Nephron progenitor cell (in vitro differentiated cells): Measurements from ENCODE around the gene ANKRD6.
"Not testable (repeated sequence)": the region's sequence is repeated elsewhere in the genome, so short reads cannot be mapped to it uniquely, and the experiment has no call there.

Experiments used
- DNase-seq: peaks from one replicate; pipeline ENCODE4 v3.0.0; 2021
- H3K27ac Mint-ChIP-seq: 2 replicates; pipeline ENCODE4 v1.8.0; 2021; ENCODE audit warnings: mild to moderate bottlenecking, moderate library complexity, mixed read lengths
- H3K27me3 Mint-ChIP-seq: 2 replicates; pipeline ENCODE4 v1.8.0; 2021; ENCODE audit warnings: mild to moderate bottlenecking, low read depth, mixed read lengths; ENCODE audit not compliant: poor library complexity
- H3K36me3 Mint-ChIP-seq: 2 replicates; pipeline ENCODE4 v1.8.0; 2021; ENCODE audit warnings: low read depth, mixed read lengths
- H3K4me1 Mint-ChIP-seq: 2 replicates; pipeline ENCODE4 v1.8.0; 2021; ENCODE audit warnings: mixed read lengths
- H3K4me3 Mint-ChIP-seq: 2 replicates; pipeline ENCODE4 v1.8.0; 2021; ENCODE audit warnings: mild to moderate bottlenecking, moderate library complexity, mixed read lengths
- H3K9me3 Mint-ChIP-seq: 2 replicates; pipeline ENCODE4 v1.8.0; 2021; ENCODE audit warnings: mild to moderate bottlenecking, moderate library complexity, mixed read lengths
- CTCF ChIP-seq: fragments of 200-600 bp; sonication (generic); IDR thresholded peaks from 2 replicates; pipeline ENCODE4 v1.5.0; 2021; ENCODE audit warnings: antibody characterized with exemption

Gene ANKRD6

GRCh38 chr6:89615882-89616281 lies 182.9 kb downstream of the ANKRD6 start:
- Mint-ChIP-seq H3K36me3 (peaks cover 6% of the 10 kb centered on the region), H3K4me1 (peaks cover 20% of the 10 kb centered on the region), H3K27ac (no peak overlapping the region), H3K4me3 (no peak overlapping the region), H3K9me3 (no peaks in the 10 kb centered on the region), H3K27me3 (peaks cover 4% of the 10 kb centered on the region)
- TF ChIP-seq CTCF: no peak
- DNase-seq: no peak

GRCh38 chr6:89616531-89616930 lies 183.6 kb downstream of the ANKRD6 start:
- H3K4me1 Mint-ChIP-seq: peaks cover 20% of the 10 kb centered on the region
- no peak for DNase-seq
- H3K36me3 Mint-ChIP-seq: peaks cover 6% of the 10 kb centered on the region

GRCh38 chr6:89618026-89618425 lies 185.1 kb downstream of the ANKRD6 start:
- Mint-ChIP-seq H3K27ac (no peak overlapping the region), H3K27me3 (peaks cover 2% of the 10 kb centered on the region), H3K4me1 (peaks cover 12% of the 10 kb centered on the region), H3K36me3 (peaks cover 10% of the 10 kb centered on the region), H3K9me3 (no peaks in the 10 kb centered on the region), H3K4me3 (no peak overlapping the region)
- DNase-seq: no peak
- no peak for TF ChIP-seq CTCF

More at GRCh38 chr6:89616531-89616930, 183.6 kb downstream of the ANKRD6 start:
- H3K9me3 Mint-ChIP-seq: no peaks in the 10 kb centered on the region
- H3K27ac Mint-ChIP-seq: no peak overlapping the region
- no peak overlapping the region for H3K4me3 Mint-ChIP-seq
- peaks cover 3% of the 10 kb centered on the region for H3K27me3 Mint-ChIP-seq
- TF ChIP-seq CTCF: no peak

- no peak for DNase-seq
- no peak overlapping the region for H3K27ac Mint-ChIP-seq
- peaks cover 12% of the 10 kb centered on the region for H3K4me1 Mint-ChIP-seq
- no peaks in the 10 kb centered on the region for H3K27me3 Mint-ChIP-seq
- peaks cover 18% of the 10 kb centered on the region for H3K36me3 Mint-ChIP-seq
- no peaks in the 10 kb centered on the region for H3K9me3 Mint-ChIP-seq
- TF ChIP-seq CTCF: no peak
- no peak overlapping the region for H3K4me3 Mint-ChIP-seq
These were observed 186.6 kb downstream of the ANKRD6 start for GRCh38 chr6:89619567-89619966.

GRCh38 chr6:89623749-89624148 lies 190.8 kb downstream of the ANKRD6 start:
- no peak for DNase-seq
- H3K4me1 Mint-ChIP-seq: peaks cover 10% of the 10 kb centered on the region
- no peak overlapping the region for H3K4me3 Mint-ChIP-seq
- no peaks in the 10 kb centered on the region for H3K9me3 Mint-ChIP-seq
- H3K27ac Mint-ChIP-seq: no peak overlapping the region
- no peak for TF ChIP-seq CTCF
- peaks cover 37% of the 10 kb centered on the region for H3K36me3 Mint-ChIP-seq
- H3K27me3 Mint-ChIP-seq: peaks cover 4% of the 10 kb centered on the region

GRCh38 chr6:89630488-89630887 lies 197.5 kb downstream of the ANKRD6 start:
- no peak overlapping the region for H3K4me3 Mint-ChIP-seq
- H3K9me3 Mint-ChIP-seq: no peaks in the 10 kb centered on the region
- H3K36me3 Mint-ChIP-seq: peaks cover 53% of the 10 kb centered on the region
- peaks cover 14% of the 10 kb centered on the region for H3K4me1 Mint-ChIP-seq
- DNase-seq: no peak
- peaks cover 4% of the 10 kb centered on the region for H3K27me3 Mint-ChIP-seq
- H3K27ac Mint-ChIP-seq: no peak overlapping the region
- TF ChIP-seq CTCF: no peak

GRCh38 chr6:89636412-89636811 lies 203.5 kb downstream of the ANKRD6 start:
- not testable (repeated sequence) for H3K9me3 Mint-ChIP-seq, H3K4me3 Mint-ChIP-seq, H3K27ac Mint-ChIP-seq, H3K27me3 Mint-ChIP-seq, DNase-seq
- Mint-ChIP-seq H3K4me1 (peaks cover 24% of the 10 kb centered on the region), H3K36me3 (peaks cover 25% of the 10 kb centered on the region)
